GM23248 (cell line): ENCODE results near the gene COQ8B. TPM values are rescaled to one million over a fixed set of nuclear protein-coding genes. Genes with fewer than 3 reads are reported as not detected.

ENCODE experiments used
- DNase-seq: peaks from one replicate; pipeline ENCODE4 v3.0.0-alpha.2; 2015
- H2AFZ ChIP-seq: fragments of 200-600 bp; sonication (generic); 2 replicates; pipeline ENCODE4 v1.6.1; 2016; ENCODE audit warnings: antibody characterized with exemption
- H3F3A ChIP-seq: fragments of 200-600 bp; sonication (generic); 2 replicates; pipeline ENCODE4 v1.6.1; 2016; ENCODE audit warnings: mild to moderate bottlenecking, antibody characterized with exemption, mixed run types; ENCODE audit not compliant: insufficient read depth
- H3K27ac ChIP-seq: fragments of 200-600 bp; sonication (generic); 2 replicates; pipeline ENCODE4 v1.5.1; 2016; ENCODE audit warnings: mild to moderate bottlenecking
- H3K27me3 ChIP-seq: fragments of 200-600 bp; sonication (generic); replicated peaks from 2 replicates; pipeline ENCODE4 v1.6.1; 2016; ENCODE audit warnings: mild to moderate bottlenecking; ENCODE audit not compliant: insufficient read depth
- H3K36me3 ChIP-seq: fragments of 200-600 bp; sonication (generic); 2 replicates; pipeline ENCODE4 v1.6.1; 2016; ENCODE audit warnings: low read depth, mild to moderate bottlenecking
- H3K4me1 ChIP-seq: fragments of 200-600 bp; sonication (generic); 2 replicates; pipeline ENCODE4 v1.6.1; 2016; ENCODE audit warnings: mild to moderate bottlenecking; ENCODE audit not compliant: insufficient read depth
- H3K4me2 ChIP-seq: fragments of 200-600 bp; sonication (generic); one replicate; pipeline ENCODE4 v1.6.1; 2016; ENCODE audit warnings: mild to moderate bottlenecking; ENCODE audit not compliant: unreplicated experiment
- H3K4me3 ChIP-seq: fragments of 200-600 bp; sonication (generic); 2 replicates; pipeline ENCODE4 v1.5.1; 2016; ENCODE audit warnings: mild to moderate bottlenecking
- H3K79me2 ChIP-seq: fragments of 200-600 bp; sonication (generic); 2 replicates; pipeline ENCODE4 v1.6.1; 2016; ENCODE audit warnings: mild to moderate bottlenecking; ENCODE audit not compliant: insufficient read depth
- H3K9ac ChIP-seq: fragments of 200-600 bp; sonication (generic); 2 replicates; pipeline ENCODE4 v1.6.1; 2016; ENCODE audit warnings: mild to moderate bottlenecking
- H3K9me2 ChIP-seq: fragments of 200-600 bp; sonication (generic); 2 replicates; pipeline ENCODE4 v1.6.1; 2016; ENCODE audit warnings: mixed run types, mild to moderate bottlenecking, moderate library complexity; ENCODE audit not compliant: insufficient read depth
- H3K9me3 ChIP-seq: fragments of 200-600 bp; sonication (generic); one replicate; pipeline ENCODE4 v1.6.1; 2017; ENCODE audit warnings: low read depth
- H4K20me1 ChIP-seq: fragments of 200-600 bp; sonication (generic); 2 replicates; pipeline ENCODE4 v1.6.0; 2016; ENCODE audit not compliant: insufficient read depth
- EZH2 ChIP-seq: fragments of 200-600 bp; sonication (generic); IDR thresholded peaks from 2 replicates; pipeline ENCODE4 v1.6.1; 2018; ENCODE audit warnings: antibody characterized with exemption, mild to moderate bottlenecking; ENCODE audit not compliant: insufficient read depth, poor library complexity, severe bottlenecking
- EZH2phosphoT487 ChIP-seq: fragments of 200-600 bp; sonication (generic); IDR thresholded peaks from 2 replicates; pipeline ENCODE4 v1.6.1; 2018; ENCODE audit warnings: antibody characterized with exemption, moderate library complexity, mild to moderate bottlenecking, low read depth; ENCODE audit not compliant: insufficient read depth
- WGBS, 2 experiments: methylation state at CpG; one replicate each; pipeline ENCODE4 v1.1.6; 2015 to 2017; ENCODE audit warnings: low lambda C conversion rate in 2 of 2, low coverage in 1 of 2; ENCODE audit errors: missing lambda C conversion rate in 2 of 2; 5-methylcytosine and 5-hydroxymethylcytosine counted together
- in situ Hi-C: fragments of 300-500 bp; cut with MboI; formaldehyde crosslinking; loops from 2 replicates; pipeline ENCODE4 v1.15.0; 2020
- polyA plus RNA-seq: library from polyadenylated mRNA; unstranded; fragments of >200 nt; fragmentation: Nextera tagmentation; extraction: Ambion mirVana; gene quantifications from 2 replicates; pipeline ENCODE4 v1.2.1, GENCODE V29; 2016
- total RNA-seq: library from RNA; depleted of rRNA; stranded (reverse); fragments of >200 nt; shearing (Covaris generic); gene quantifications from 2 replicates; pipeline ENCODE4 v1.2.3, GENCODE V29; 2014

COQ8B gene
- total and polyA plus RNA-seq, 2 experiments from 2014 or later: 15.2 to 28.6 TPM

DNA sequence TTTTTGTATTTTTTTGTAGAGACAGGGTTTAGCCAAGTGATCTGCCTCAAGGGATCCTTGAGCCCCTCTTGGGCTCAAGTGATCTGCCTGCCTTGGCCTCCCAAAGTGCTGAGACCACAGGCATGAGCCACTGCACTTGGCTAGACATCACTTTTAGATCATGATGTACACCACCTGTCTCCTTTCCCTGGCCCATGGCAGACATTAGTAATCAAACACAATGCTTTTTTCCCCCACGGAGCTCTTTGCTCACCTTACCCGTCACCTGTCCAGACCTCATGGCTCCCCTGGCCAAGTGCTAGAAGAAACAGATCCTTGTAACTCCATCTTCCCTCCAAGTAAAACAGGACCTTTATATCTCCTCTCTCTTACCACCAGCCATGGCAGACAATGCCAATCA is 44.6 kb downstream of the COQ8B start:
- H3K36me3 ChIP-seq: peaks cover 61% of the 10 kb centered on the region
- no peak overlapping the region for H3K4me2 ChIP-seq
- H3F3A ChIP-seq: peaks cover 17% of the 10 kb centered on the region; the same call in 1 of the 2 replicates
- TF ChIP-seq EZH2 (no peak), EZH2phosphoT487 (no peak)
- H3K9me2 ChIP-seq: no peaks in the 10 kb centered on the region
- no peak for DNase-seq
- in situ Hi-C loops: loop anchor here (25.0 kb wide), 1 partner anchor 465 kb away; no protein-coding TSS in a partner anchor
- H4K20me1 ChIP-seq: no peaks in the 10 kb centered on the region
- no peaks in the 10 kb centered on the region for H3K27me3 ChIP-seq
- no peaks in the 10 kb centered on the region for H3K79me2 ChIP-seq
- no peak overlapping the region for H2AFZ ChIP-seq
- H3K4me3 ChIP-seq: no peak overlapping the region
- no peak overlapping the region for H3K27ac ChIP-seq
- H3K9me3 ChIP-seq: no peaks in the 10 kb centered on the region
- WGBS, 2 experiments: 74 to 78% methylated on average over 2 of the region's 2 CpGs
- H3K4me1 ChIP-seq: peaks cover 1% of the 10 kb centered on the region
- H3K9ac ChIP-seq: no peak overlapping the region

DNA sequence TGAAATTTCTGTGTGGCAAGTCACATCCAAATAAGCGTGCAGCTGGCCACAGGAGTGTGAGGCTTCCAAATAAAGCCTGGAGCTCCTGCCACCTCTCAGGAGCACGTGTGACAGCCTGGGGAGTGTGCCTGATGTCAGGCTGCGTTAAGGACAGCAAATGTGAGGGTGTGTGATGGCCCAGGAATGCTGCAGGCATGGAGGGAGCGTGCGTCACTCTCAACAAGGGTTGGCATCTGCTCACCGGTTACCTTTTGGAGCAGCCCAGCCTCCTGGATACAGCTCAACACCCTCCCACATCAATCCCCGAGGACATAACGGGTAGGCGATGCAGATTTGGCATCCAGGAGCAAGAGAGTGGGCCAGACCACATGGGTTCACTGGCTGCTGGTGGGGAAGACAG is 45.3 kb downstream of the COQ8B start:
- H3K4me1 ChIP-seq: peaks cover 8% of the 10 kb centered on the region
- TF ChIP-seq EZH2 (no peak), EZH2phosphoT487 (no peak)
- H3K9me3 ChIP-seq: no peaks in the 10 kb centered on the region
- DNase-seq: no peak
- H3K36me3 ChIP-seq: peaks cover 56% of the 10 kb centered on the region
- H3K27me3 ChIP-seq: no peaks in the 10 kb centered on the region
- H3K4me3 ChIP-seq: no peak overlapping the region
- H3K27ac ChIP-seq: no peak overlapping the region
- 62% methylated on average over 9 of the region's 9 CpGs for whole genome bisulfite sequencing, 2 experiments
- H3K9me2 ChIP-seq: no peaks in the 10 kb centered on the region
- no peaks in the 10 kb centered on the region for H3K79me2 ChIP-seq
- in situ Hi-C loops: loop anchor here (25.0 kb wide), 1 partner anchor 466 kb away; no protein-coding TSS in a partner anchor
- no peak overlapping the region for H2AFZ ChIP-seq
- H3K4me2 ChIP-seq: no peak overlapping the region
- H3F3A ChIP-seq: peaks cover 23% of the 10 kb centered on the region; the same call in 1 of the 2 replicates
- H3K9ac ChIP-seq: no peak overlapping the region
- no peaks in the 10 kb centered on the region for H4K20me1 ChIP-seq

DNA sequence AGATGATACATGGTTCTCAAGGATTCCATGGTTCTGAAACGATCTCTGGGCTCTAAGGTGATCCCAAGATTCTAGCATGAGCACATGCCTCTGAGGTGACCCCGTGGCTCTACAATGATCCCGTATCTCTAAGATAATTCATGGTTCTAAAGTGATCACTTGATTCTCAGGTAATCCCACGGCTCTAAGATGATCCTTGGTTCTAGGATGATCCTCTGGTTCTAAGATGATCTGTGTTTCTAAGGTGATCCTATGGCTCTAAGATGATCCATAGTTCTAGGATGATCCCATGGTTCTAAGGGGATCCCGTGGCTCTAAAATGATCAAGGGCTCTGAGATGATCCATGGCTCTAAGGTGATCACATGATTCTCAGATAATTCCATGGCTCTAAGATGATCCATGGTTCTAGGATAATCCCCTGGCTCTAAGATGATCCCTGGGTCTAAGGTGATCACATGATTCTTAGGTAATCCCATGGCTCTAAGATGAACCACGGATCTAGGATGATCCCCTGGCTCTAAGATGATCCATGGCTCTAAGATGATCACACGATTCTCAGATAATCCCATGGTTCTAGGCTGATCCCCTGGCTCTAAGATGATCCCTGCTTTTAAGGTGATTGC is 47.6 kb downstream of the COQ8B start:
- H3K27ac ChIP-seq: no peak overlapping the region
- no peak for DNase-seq
- no peaks in the 10 kb centered on the region for H3K27me3 ChIP-seq
- H3F3A ChIP-seq: peaks cover 38% of the 10 kb centered on the region
- H3K4me3 ChIP-seq: no peak overlapping the region
- TF ChIP-seq EZH2phosphoT487: no peak
- H3K79me2 ChIP-seq: no peaks in the 10 kb centered on the region
- peaks cover 11% of the 10 kb centered on the region for H3K4me1 ChIP-seq
- H3K36me3 ChIP-seq: peaks cover 41% of the 10 kb centered on the region
- no peak overlapping the region for H3K4me2 ChIP-seq
- H3K9me3 ChIP-seq: no peaks in the 10 kb centered on the region
- 88 to 90% methylated on average over 7 of the region's 7 CpGs for WGBS, 2 experiments
- H4K20me1 ChIP-seq: no peaks in the 10 kb centered on the region
- H2AFZ ChIP-seq: no peak overlapping the region
- no peaks in the 10 kb centered on the region for H3K9me2 ChIP-seq
- H3K9ac ChIP-seq: no peak overlapping the region
- in situ Hi-C loops: loop anchor here (25.0 kb wide), 1 partner anchor 468 kb away; no protein-coding TSS in a partner anchor

DNA sequence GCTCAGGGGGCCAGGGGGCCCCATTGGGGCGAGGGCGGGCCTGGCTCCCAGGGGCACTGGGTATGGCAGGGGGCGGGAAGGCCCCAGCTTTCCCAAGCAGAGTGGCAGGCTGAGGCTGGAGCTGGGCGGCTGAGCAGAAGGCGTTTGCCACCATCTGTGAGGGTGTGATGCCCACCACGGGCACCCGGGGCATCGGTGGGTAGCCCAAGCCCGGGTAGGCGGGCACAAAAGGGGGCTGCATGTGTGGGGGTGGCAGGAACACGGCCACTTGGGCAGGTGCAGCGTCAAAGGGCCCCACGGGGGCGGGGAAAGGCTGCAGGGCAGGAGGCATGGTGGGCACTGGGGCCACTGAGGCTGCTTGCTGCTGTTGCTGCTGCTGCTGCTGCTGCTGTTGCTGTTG is 49.1 kb downstream of the COQ8B start:
- Histone ChIP-seq H3K4me1 (peaks cover 17% of the 10 kb centered on the region), H3K79me2 (no peaks in the 10 kb centered on the region), H3K9ac (no peak overlapping the region), H3K9me3 (no peaks in the 10 kb centered on the region), H2AFZ (no peak overlapping the region), H3F3A (peaks cover 41% of the 10 kb centered on the region), H3K4me2 (no peak overlapping the region), H4K20me1 (no peaks in the 10 kb centered on the region), H3K36me3 (peaks cover 34% of the 10 kb centered on the region), H3K27ac (no peak overlapping the region), H3K4me3 (no peak overlapping the region), H3K27me3 (no peaks in the 10 kb centered on the region), H3K9me2 (no peaks in the 10 kb centered on the region)
- TF ChIP-seq EZH2 (no peak), EZH2phosphoT487 (no peak)
- in situ Hi-C loops: loop anchor here (25.0 kb wide), 1 partner anchor 470 kb away; no protein-coding TSS in a partner anchor
- 89 to 93% methylated on average over 9 to 13 of the region's 14 CpGs for WGBS, 2 experiments
- DNase-seq: no peak
